Testis (tissue), 3 donors: ENCODE measurements around the gene TPSB2. TPM values are rescaled to one million over a fixed set of nuclear protein-coding genes. Genes with fewer than 3 reads are reported as not detected.
A peak's percentile ranks its signal among the peaks of the same experiment; 100 is the strongest.

Source experiments
- DNase-seq: peaks from one replicate; pipeline ENCODE4 v3.0.0-alpha.2; 2019
- H3K27ac ChIP-seq, 2 donors: fragments of 200-600 bp; sonication (generic); one replicate each; pipeline ENCODE4 v1.5.1; 2019
- H3K27me3 ChIP-seq: fragments of 200-600 bp; sonication (generic); one replicate; pipeline ENCODE4 v1.5.1; 2019
- H3K36me3 ChIP-seq: fragments of 200-600 bp; sonication (generic); one replicate; pipeline ENCODE4 v1.5.1; 2017; ENCODE audit warnings: low read depth; ENCODE audit errors: missing control alignments
- H3K4me1 ChIP-seq: fragments of 200-600 bp; sonication (generic); one replicate; pipeline ENCODE4 v1.5.1; 2019
- H3K4me3 ChIP-seq, 2 donors: fragments of 200-600 bp; sonication (generic); one replicate each; pipeline ENCODE4 v1.5.1; 2017 to 2019
- H3K9me3 ChIP-seq: fragments of 200-600 bp; sonication (generic); one replicate; pipeline ENCODE4 v1.5.1; 2017
- CTCF ChIP-seq, 3 experiments: fragments of 450-650 bp in 2 of 3; fragments of 200-600 bp in 1 of 3; sonication (generic) in 1 of 3; IDR thresholded peaks; one replicate each; pipeline ENCODE4 v1.5.1; 2016 to 2019; ENCODE audit warnings: antibody characterized with exemption in 3 of 3, mild to moderate bottlenecking in 2 of 3, moderate library complexity in 1 of 3
- POLR2A ChIP-seq: fragments of 450-650 bp; IDR thresholded peaks from one replicate; pipeline ENCODE4 v1.6.1; 2017; ENCODE audit warnings: antibody characterized with exemption, mild to moderate bottlenecking, moderate library complexity
- WGBS, 2 donors: methylation state at CpG; one replicate each; pipeline ENCODE4 v1.1.5; 2018; 5-methylcytosine and 5-hydroxymethylcytosine counted together
- intact Hi-C: fragments of 100-400 bp; cut with DNase I; formaldehyde crosslinking; loops from one replicate; pipeline ENCODE4 v1.15.1; 2023; ENCODE audit warnings: low total_unique reads
- polyA plus RNA-seq: library from polyadenylated mRNA; stranded (reverse); fragments of 350-450 nt; fragmentation: Illumina TruSeq; extraction: RNeasy Lipid Tissue Mini Kit (QIAGEN cat#74804); gene quantifications from one replicate; pipeline ENCODE4 v1.2.3, GENCODE V29; 2014; ENCODE audit warnings: low read depth, low replicate concordance; ENCODE audit not compliant: insufficient read depth
- total RNA-seq, 2 donors: library from RNA; depleted of rRNA; stranded (reverse); fragments of >200 nt; gene quantifications; one replicate each; pipeline ENCODE4 v1.2.3, GENCODE V29; 2016

TPSB2 gene
- total and polyA plus RNA-seq, 3 donors from 2014 or later = 10.8 to 49.5 (median 16.1) TPM

GRCh38 chr16:1184980-1185379 lies 45.0 kb downstream of the TPSB2 start:
- peaks cover 26% of the 10 kb centered on the region for H3K4me1 ChIP-seq
- no peaks in the 10 kb centered on the region for H3K9me3 ChIP-seq
- intact Hi-C loops = no loop called here
- TF ChIP-seq CTCF (IDR thresholded peaks at IDR 0.05) (no peak), POLR2A (no peak)
- H3K27me3 ChIP-seq = no peaks in the 10 kb centered on the region
- DNase-seq = no peak
- no peak overlapping the region for H3K27ac ChIP-seq
- 94 to 95% methylated on average over 18 of the region's 18 CpGs for WGBS, 2 donors
- H3K36me3 ChIP-seq = no peaks in the 10 kb centered on the region
- no peak overlapping the region for H3K4me3 ChIP-seq

DNA sequence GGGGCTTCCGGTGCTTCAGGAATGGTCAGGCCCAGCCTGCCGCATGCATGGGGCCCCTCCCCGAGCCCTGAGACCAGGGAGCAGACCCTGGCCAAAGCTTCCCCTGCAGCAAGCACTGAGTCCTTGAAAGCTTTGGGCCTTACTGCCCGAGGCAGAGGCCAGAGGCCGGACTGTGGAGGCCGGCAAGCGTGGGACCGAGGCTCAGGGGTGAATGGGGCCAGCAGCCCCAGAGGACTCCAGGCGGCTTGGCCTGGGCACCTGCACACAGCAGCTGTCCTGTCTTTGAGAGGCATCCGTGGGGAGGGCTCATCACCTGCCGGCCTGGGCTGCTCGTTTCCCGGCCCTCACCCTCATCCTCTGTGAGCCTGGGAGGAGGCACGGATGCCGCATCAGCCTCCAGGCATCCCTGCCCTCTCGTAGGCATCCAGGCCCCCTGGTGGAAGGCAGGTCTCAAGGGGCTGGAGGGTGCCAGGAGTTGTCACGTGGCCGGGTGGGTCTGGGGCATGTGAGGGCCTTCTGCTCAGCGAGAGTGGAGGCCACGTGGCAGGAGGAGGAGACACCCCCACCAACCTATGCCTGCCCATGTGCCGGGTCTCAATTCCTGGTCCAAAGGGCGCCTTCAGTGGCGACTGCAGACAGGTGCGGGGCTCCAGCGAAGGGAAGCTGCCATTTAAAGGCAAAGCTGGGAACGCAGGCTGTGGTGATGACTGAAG lies 45.7 kb downstream of the TPSB2 start:
- H3K27ac ChIP-seq = no peak overlapping the region
- no peaks in the 10 kb centered on the region for H3K9me3 ChIP-seq
- no peak overlapping the region for H3K4me3 ChIP-seq
- intact Hi-C loops = no loop called here
- no peak for DNase-seq
- no peaks in the 10 kb centered on the region for H3K27me3 ChIP-seq
- 87 to 91% methylated on average over 6 to 26 of the region's 26 CpGs for WGBS, 2 donors
- peaks cover 26% of the 10 kb centered on the region for H3K4me1 ChIP-seq
- no peaks in the 10 kb centered on the region for H3K36me3 ChIP-seq
- TF ChIP-seq CTCF (IDR thresholded peaks at IDR 0.05) (no peak), POLR2A (no peak)

- Histone ChIP-seq H3K4me3 (no peak overlapping the region), H3K36me3 (no peaks in the 10 kb centered on the region), H3K27ac (peak overlapping the region in 1 of 2 donors; percentile 68), H3K9me3 (no peaks in the 10 kb centered on the region), H3K27me3 (no peaks in the 10 kb centered on the region), H3K4me1 (peaks cover 26% of the 10 kb centered on the region)
- 46 to 54% methylated on average over 9 to 43 of the region's 45 CpGs for WGBS, 2 donors
- DNase-seq = peak; percentile 50
- intact Hi-C loops = no loop called here
- TF ChIP-seq POLR2A (no peak), CTCF (IDR thresholded peaks at IDR 0.05) (no peak)
Observed at GRCh38 chr16:1182950-1183907, 46.8 kb downstream of the TPSB2 start.

DNA sequence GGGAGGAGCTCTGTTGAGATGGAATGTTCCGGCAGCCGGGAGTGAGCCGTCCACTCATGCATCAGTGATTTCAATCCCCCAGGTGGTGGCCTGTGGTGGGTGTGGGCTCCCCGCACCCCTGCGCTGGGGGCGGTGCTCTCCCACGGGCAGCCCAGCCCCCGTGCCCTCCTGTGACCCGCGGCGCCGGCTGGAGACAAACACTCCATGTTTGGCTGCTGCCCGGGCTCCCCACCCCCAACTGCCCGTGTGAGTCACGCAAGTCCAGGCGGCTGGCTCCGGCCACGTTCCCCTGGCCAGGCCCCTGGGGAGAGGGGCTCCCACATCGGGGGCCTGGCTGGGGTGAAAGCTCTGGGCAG lies 47.7 kb downstream of the TPSB2 start:
- DNase-seq = peak; percentile 62

More for the DNA sequence above, 47.7 kb downstream of the TPSB2 start:
- TF ChIP-seq POLR2A = no peak
- TF ChIP-seq CTCF (IDR thresholded peaks at IDR 0.05) = no peak
- no peak overlapping the region for H3K4me3 ChIP-seq
- H3K4me1 ChIP-seq = peaks cover 26% of the 10 kb centered on the region
- intact Hi-C loops = no loop called here
- H3K27ac ChIP-seq = peak overlapping the region in 1 of 2 donors; percentile 68
- no peaks in the 10 kb centered on the region for H3K9me3 ChIP-seq
- no peaks in the 10 kb centered on the region for H3K36me3 ChIP-seq
- H3K27me3 ChIP-seq = no peaks in the 10 kb centered on the region
- 12 to 55% methylated on average over 4 to 19 of the region's 19 CpGs for WGBS, 2 donors
